GM18499 (cell line): ENCODE data around the gene TNS2.
A peak's percentile ranks its signal among the peaks of the same experiment; 100 is the strongest.

ENCODE experiments used
- ATAC-seq: cut with Tn5 transposase; IDR thresholded peaks from one replicate; pipeline ENCODE4 v1.9.1; 2021; ENCODE audit warnings: moderate number of reproducible peaks; ENCODE audit not compliant: insufficient read depth, unreplicated experiment

The TNS2 gene

DNA sequence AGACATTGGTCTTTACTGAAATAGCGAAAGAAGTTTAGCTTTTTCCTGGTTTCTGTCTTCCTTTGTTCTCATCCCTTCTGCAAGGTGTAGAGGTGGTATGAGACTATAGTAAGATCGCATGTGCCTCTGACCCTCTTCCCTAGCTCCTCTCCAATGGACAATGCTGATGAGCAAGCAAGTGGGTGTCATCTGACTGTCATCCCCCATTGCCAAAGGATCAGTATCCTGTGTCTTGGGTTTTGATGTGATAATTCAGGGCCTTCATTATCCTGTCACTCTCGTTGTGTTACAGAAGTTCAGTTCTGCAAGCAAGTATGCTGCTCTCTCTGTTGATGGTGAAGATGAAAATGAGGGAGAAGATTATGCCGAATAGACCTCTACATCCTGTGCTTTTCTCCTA is 10.0 kb upstream of the TNS2 start:
- no peak for ATAC-seq

DNA sequence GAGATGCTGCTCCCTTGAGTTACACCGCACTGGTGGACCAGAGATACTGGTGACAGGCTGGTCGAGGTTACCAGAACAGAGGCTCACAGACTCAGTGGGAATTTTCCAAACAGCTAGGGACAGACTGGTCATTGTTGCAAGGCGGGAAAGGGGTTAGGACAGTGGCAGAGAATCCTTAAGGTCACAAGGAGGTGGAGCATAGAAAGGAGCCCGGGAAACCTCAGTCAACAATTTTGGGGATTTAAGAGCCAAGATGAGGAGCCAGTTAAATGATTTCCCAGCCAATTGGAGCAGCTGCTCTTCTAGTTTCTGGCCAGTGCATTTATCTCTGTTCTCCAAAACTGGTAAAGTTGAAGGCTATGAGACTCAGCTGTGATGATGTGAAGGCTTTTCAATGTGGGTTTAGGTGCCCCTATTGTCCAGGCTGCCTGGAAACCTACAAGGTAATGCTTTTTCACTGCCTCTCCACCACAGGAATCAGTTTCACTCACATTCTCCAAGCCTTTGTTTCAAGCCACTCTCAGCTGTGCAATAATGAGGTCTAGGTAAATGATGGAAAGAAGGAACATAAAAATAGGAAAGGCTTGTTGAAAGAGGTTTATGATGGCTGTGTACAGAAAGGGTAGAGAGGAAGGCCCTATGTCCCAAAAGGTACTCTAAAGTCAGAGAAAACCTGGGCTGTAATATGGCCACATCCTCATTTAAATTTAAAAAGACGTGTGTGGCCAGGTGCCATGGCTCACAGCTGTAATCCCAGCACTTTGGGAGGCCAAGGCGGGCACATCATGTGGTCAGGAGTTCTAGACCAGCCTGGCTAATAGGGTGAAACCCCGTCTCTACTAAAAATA is 7.0 kb upstream of the TNS2 start:
- no peak for ATAC-seq

DNA sequence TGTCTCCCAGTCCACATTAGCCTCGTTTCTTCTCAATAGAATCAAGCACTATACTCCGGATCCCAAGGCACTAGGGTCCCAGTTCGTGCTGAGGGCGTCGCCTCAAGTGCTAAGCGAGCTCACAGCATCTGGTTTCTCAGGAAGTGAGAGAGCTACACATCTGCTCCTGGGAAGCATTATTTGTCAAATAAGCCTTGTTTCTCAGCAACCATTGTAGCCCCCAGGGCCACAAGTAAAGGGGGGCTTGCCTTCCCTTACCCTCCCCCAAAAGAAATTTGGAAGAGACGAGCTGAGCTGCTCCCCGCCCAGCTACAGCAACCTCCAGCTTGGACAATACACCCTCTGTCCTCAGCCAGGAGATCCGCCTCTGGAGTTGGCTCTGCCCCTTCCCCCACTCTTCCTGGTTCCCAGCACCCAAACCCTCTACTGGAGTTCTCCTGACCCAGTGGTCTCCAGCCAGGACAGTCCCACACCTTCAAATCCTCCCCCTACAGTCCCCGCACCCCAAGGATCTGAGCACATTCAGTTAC is 5.7 kb upstream of the TNS2 start:
- no peak for ATAC-seq

DNA sequence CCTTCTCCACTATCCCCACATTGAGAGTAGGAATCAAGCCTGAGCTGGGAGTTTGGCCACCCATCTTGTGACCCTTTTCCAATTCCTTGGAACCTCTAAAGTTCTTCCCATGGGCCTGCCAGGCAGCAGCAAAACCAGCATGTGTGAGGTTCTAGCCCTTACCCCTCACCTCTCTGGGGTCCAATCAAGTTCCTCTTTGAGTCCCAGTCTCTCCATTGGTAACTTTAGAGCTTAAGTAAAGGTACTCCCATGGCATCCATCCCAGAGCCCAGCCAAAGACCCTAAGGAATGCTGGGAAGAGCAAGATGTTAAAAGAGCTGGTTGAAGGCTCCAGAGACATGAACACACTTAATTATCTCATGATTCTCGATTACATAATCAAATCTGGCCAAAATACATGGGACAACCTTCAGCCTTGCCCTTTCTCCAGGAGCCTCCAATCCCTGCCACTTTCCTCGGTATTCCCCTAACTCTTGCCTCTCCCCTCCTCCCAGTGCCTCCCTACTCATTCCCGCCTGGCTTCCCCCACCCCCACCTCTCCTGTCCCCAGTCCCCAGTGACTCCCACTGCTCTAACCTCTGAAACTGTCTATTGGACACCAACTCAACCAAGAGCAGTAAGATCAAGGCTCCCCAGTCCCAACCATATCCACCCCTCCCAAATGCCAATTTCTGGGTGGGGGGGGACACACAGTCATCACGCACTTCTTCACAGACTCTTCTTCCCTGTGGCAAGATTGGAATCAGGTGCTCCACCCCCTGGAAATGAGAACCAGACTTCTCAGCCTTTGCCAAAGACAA is 4.8 kb upstream of the TNS2 start:
- ATAC-seq: no peak

DNA sequence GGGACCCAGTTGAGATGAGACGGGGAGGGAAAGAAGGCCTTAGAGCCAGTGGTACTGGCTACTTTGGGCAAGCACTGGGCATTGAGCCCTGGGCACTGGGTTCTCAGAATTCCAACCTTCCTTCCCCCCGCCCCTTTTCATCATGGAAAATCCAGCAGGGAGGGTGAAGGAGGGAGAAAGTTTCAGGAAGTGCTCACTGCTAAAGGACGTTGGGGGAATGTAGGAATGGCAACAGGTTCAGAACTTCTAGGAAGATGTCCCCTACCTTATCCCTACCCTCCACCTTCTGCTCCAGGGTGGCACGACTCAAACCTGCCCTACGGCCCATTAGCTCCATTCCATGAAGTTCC is 4.2 kb upstream of the TNS2 start:
- no peak for ATAC-seq

DNA sequence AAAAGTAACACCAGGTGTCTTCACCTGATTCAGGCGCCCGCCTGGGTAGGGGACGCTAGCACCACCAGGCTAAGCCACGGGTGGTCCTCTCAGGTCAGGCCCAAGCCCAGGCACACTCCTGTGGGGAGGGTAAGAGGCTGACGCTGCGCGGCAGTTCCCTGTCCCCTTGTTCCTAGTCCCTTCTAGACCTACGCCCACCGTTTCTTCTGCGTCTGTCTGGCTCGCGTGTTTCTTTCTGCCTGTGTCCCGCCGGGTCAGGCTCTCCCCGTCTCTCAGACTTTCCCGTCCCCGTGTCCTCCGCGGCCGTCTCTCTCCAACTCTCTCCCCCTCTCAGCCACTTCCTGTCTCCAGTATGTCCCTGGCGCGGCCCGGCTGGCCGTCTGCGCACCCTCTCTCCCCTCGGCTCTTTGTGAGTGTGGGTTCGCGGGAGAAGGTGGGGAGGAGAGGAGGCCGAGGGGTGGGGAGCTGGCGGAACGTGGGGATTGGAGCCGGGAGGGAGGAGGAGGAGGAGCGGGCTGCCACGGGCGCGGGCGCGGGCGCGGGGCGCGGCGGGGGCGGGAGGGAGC is 3.1 kb upstream of the TNS2 start:
- ATAC-seq: no peak

DNA sequence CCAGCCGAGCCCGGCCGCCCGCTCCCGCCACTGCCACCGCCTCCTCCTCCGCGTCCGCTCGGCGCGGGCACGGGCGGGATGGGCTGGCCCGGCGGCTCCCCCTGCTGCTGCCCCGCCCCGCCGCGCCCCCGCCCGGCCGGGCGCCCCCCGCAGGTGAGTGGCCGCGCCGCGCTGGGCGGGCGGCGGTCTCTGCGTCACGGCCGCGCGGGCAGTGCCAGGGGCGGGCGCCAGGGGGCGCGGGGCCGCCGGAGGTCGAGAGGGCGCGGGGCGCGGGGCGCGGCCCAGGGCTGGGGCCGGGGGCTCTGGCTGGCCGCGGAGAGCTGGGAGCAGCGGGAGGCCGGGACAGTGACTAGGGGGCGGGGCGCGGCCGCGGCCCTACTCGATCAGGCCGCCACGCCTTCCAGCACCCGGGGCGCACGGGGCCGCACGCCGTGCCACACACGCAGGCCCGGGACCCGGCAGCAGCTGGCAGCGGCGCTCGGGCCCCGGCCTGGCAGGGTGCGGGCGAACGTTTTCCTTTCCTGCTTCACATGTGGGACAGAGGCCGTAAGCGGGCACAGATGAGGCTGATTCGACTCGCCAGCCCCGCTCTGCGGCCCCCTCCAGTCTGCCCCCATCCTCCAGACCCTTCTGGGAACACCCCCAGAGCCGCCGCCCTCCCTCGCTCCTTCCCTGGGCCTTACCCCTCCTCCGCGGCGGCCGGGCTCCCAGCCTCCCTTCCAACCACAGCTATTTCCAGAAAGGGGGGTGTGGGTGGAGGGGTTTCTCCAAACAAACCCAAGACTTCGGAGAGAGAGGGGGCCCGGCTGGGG is 2.4 kb upstream of the TNS2 start:
- ATAC-seq: no peak

DNA sequence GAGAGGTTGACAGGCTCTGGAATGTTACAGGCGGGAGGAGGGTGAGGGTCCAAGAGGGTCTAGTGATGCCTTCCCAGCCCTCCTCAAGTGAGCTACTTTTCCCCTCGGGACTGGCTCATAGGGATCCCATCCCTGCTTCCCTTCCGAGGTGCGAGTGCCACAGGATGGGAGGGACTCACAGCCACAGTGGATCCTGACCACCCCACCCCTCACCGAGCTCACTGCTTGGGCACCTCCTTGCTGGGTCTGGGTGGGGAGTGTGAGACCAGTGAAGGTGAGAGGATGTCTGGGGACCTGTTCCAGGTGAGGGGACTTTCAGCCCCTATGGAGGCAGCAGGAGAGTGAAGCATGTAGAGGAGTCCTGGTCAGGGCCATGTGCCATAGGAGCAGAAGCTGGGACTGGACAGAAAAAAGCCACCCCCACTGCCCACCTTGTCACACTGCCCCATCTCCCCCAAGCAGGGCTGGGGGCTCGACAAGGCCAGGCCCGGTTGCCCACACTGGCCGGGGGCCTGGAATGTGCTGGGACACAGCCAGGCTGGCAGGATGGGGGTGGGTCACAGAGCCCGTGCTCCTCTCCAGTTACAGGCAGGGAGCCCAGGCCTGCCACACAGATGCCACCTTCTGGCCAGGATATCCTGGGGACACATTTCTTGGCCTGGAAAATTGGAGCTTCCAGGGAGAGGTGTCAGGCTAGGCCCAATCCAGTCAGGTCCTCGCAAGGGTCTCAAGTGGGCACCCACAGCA is 1.7 kb upstream of the TNS2 start:
- no peak for ATAC-seq

DNA sequence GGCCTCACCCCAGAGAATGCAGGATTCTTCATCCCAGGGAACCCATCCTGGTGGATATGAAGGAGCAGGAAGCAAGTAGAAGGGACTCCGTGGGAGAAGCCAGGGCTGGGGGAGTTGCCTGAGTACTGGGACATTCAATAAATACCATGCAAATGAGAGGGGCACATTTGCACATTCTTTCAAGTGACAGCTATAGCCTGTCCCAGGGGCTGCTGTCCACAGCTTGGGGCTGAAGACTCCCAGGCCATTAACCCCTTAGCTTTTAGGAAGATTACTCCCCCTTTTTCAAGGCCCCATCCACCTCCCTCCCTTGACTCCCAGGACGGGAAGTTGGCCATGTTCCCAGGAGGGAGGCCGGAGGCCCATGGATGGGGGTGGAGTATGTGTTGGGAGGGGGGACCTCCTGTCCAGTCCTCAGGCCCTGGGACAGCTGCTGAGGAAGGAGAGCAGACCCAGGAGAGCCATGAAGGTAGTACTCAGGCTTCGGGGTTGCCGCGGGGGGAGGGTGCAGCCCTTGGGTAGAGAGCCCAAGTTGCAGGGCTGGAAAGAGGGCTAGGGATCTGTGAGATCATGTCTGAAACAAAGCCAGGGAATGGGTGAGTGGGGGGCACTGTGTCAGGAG is 974 bp upstream of the TNS2 start:
- no peak for ATAC-seq

DNA sequence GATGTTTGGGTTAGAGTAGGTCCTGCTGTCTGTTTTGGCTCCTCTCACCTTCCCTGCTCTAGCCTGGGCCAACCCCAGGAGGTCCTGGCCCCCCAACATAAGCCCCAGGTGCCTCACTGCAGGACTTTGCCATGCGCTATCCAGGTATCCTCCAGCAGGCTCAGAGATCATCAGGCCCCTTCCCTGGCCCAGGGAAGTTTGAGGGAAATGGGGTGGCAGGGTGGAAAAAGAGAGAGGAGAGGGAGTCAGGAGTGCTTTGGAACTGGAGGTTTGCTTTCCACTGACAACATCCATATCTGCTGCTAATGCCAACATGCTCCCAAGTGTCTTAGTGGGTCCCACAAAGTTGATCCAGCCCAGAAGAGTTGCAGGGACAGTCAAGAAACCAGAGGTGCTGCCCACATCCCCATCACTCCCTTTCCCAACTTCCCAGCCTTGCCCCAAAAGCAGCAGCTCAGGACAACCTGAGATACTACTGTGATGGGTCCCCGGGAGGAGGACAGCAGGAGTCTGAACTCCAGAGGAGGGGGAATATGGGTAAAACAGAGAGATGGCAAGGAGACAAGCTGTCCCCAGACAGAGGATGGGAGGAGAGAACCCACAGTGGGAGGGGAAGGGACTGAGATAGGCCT is 677 bp downstream of the TNS2 start:
- ATAC-seq: no peak

DNA sequence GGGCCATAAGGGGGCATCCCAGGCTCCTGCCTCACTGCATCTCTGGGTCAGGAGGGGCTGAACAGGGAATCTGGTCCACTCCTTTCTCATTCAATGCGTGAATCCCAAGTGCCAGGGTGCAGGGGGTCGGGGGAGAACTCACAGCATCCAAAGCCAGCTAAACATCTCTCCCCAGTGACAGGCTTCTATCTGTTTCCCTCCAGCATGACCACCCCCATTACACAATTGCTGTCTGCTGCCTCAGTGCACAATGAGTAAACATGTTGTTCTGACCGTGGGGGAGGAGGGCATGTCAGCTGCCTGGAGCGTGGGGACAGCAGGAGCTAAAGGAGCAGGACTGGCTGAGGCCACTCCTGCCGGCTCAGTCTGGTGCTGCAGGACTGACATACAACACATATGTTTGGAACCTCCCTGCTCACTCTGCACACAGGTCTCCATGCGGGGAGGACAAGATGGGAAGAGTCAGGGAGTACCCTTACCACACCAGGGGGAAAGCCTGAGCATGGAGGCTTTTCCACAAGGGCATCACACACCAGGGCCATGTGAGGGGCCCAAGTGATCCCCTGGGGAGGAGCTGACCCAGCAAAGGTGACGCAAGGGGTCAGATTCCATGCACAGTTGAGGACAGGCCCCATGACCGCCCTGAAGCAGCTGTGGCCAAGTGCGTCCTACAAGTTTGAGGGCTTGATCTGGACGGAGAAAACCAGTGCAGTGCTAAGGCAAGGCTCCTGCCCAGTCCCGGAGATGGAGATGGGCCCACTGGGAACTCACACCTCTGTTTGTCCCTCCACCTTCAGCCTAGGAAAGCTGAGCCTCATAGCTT is 1.4 kb downstream of the TNS2 start:
- ATAC-seq: no peak

DNA sequence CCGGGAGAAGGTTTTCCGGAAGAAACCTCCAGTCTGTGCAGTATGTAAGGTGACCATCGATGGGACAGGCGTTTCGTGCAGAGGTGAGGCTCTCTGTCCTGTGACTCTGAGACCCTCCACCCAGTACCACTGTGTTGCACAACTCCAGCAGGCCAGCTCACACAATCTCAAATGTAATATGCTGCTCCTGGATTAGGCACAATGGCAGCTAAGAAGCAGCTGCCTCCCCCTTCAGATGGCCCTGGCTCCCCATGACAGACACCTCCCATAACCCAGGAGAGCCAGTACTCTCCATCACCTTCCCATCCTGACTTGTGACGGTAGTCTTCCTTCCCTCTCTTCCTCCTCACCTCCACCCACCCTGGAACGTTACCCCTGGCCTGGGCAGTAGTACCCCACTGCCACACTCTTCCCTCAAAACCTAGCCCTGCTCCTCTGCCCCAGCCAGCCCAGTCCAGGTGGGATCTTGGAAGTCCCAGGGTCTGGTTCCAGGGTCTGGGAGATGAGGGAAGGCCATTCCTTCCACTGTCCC is 2.1 kb downstream of the TNS2 start:
- ATAC-seq: no peak

DNA sequence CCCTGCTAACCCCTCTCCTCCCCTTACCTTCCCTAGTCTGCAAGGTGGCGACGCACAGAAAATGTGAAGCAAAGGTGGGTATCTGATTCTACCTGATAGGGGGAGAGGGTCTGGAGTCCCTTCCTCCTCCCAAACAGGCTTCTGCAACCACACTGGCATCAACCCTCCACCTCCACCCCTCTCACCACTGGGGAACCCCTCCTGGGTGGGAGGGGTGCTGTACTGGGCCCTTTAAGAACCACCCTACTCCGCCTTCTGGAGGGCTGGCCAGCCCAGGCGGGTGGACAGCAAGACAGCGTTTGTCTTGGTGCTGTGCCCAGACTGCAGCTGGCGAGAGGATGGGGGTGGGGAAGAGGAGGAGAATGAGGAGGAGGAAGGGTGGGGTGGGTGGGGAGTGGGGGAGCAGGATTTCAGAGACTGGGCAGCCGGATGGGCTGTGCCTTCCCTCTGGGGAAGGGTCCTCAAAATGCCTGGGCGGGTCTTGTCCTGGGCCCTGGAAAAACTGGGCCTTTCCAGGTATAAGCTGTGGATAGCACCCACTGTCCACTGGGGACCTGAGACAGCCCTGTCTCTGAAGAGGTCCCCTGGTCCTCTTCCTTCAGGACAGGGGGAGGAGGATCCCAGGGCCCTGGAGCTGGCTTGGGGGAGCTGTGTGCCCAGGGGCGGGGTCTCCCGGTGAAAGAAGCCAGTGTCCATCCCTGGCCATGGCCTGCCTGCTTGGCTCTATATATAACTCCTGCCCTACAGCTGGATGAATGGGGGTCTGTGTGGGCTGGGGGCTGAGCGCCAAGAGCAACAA is 2.8 kb downstream of the TNS2 start:
- no peak for ATAC-seq

DNA sequence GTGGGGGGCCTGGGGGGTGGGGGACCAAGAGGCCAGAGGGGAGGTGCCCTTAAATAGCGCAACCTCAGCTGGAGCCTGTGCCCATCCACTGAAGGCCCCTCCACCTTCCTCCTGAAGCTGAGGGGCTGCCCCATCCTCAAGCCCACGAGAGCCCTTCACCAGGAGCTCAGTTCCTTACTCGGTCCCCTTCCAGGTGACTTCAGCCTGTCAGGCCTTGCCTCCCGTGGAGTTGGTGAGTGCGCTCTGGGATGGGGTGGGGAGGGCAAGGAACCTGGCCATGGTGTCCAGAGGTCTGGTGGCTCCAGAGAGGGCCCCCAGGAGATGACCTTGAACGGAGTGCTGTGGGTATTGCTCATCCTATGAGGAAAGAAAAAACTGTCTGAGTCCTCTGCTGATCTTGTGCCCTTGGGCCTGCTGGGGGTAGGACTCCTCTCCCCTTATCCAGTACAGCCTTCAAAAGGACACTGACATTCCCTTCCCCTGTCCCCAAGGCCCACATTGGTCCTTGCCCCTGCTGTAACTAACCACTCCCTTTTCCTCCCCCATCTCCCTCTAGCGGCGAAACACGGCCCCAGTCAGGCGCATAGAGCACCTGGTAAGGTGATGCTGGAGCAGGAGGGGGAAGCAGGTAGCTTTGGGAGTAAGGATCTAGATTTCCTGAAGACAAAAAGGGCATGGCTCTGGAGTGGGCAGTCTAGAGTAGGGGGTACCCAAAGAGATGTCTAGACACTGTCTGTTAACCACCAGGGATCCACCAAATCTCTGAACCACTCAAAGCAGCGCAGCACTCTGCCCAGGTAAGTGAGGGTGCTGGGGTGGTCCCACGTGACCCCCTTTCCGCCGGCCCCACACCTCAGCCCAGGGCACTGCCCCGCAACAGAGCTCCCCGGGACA is 3.6 kb downstream of the TNS2 start:
- no peak for ATAC-seq

DNA sequence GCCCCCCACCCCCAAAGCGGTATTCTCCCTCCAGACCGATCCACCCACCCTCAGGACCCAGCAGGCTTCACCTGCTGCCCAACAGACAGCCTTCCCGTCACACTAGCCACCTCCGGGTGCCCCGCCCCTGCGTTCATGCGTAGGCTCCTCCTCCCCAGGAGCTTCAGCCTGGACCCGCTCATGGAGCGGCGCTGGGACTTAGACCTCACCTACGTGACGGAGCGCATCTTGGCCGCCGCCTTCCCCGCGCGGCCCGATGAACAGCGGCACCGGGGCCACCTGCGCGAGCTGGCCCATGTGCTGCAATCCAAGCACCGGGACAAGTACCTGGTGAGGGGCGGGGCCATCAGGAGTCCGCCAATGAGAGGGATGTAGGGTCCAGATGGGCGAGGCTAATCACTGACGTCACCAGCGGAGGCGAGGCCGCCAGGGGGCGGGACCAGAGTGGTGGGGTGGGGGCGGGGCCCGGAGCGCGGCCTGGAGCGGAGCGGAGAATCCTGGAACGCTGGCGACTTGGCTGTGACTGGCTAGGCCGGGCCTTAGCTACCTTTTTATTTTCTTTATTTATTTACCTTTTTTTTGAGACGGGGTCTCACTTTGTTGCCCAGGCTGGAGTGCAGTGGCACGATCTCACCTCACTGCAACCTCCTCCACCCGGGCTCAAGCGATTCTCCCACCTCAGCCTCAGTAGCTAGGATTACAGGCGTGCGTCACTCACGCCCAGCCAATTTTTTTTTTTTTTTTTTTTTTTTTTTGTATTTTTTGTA is 4.4 kb downstream of the TNS2 start:
- ATAC-seq: peak; percentile 53
